HepG2 (cell line): ENCODE measurements around the gene UNC5A. TPM values are rescaled to one million over a fixed set of nuclear protein-coding genes. Genes with fewer than 3 reads are reported as not detected.

Experiments
- ATAC-seq: fragments of 200-7000 bp; cut with Tn5 transposase; 3 replicates; pipeline ENCODE4 v1.9.1; 2020; ENCODE audit warnings: mild to moderate bottlenecking, moderate library complexity
- BruUV-seq: library from RNA; stranded (reverse); fragments of 400-500 nt; replicated peaks from 2 replicates; lab custom pipeline; 2021; lab: Mats Ljungman, UMichigan
- CTCF ChIA-PET: fragments of 300-600 bp; formaldehyde crosslinking; extraction: SDS; loops from one replicate; lab custom pipeline; 2021; ENCODE audit warnings: low total read pairs, inconsistent platforms, low intra/inter-chr PET ratio; lab: Yijun Ruan, JAX
- POLR2A ChIA-PET: fragments of 350-600 bp; sonication (Branson Sonifier 250); formaldehyde crosslinking; loops from one replicate; lab custom pipeline; 2020; ENCODE audit warnings: antibody characterized with exemption, inconsistent platforms; lab: Yijun Ruan, JAX
- DNase-seq: peaks from one replicate; pipeline ENCODE4 v3.0.0-alpha.2; 2015; ENCODE audit warnings: low spot score
- FAIRE-seq: peaks from 3 replicates; lab custom pipeline; 2011; peaks lifted over from hg19 to GRCh38; lab: Jason Lieb, UNC
- H2AFZ ChIP-seq: one replicate; pipeline ENCODE4 v1.6.1; 2011; ENCODE audit warnings: low read length, inconsistent platforms
- H3K27ac ChIP-seq: fragments of 300-600 bp; 3 replicates; pipeline ENCODE4 v1.8.0; 2011; ENCODE audit warnings: mixed run types, mild to moderate bottlenecking, mixed read lengths, low read length, inconsistent platforms; ENCODE audit not compliant: insufficient read depth; ENCODE audit errors: extremely low read length
- H3K27me3 ChIP-seq, 2 experiments: fragments of 200-600 bp in 1 of 2; 2 replicates in 1 of 2; 3 replicates in 1 of 2; pipeline versions ENCODE4 v1.6.0 to v1.8.0; 2011; ENCODE audit warnings: low read length in 2 of 2, mild to moderate bottlenecking in 2 of 2, moderate library complexity in 2 of 2, inconsistent platforms in 1 of 2; ENCODE audit not compliant: insufficient read depth in 2 of 2, control insufficient read depth in 1 of 2
- H3K36me3 ChIP-seq, 2 experiments: fragments of 200-600 bp in 1 of 2; replicated peaks in 1 of 2; 2 replicates in 1 of 2; 3 replicates in 1 of 2; pipeline versions ENCODE4 v1.5.1 to v1.8.0; 2011; ENCODE audit warnings: low read length in 2 of 2, inconsistent platforms in 1 of 2; ENCODE audit not compliant: insufficient read depth in 2 of 2, control insufficient read depth in 1 of 2
- H3K4me1 ChIP-seq: 2 replicates; pipeline ENCODE4 v1.5.1; 2012; ENCODE audit warnings: low read length, inconsistent platforms; ENCODE audit not compliant: insufficient read depth
- H3K4me2 ChIP-seq: 2 replicates; pipeline ENCODE4 v1.6.0; 2011; ENCODE audit warnings: low read depth, low read length, inconsistent platforms
- H3K4me3 ChIP-seq, 3 experiments: fragments of 200-600 bp in 1 of 3; sonication (generic), shearing (Covaris generic) in 1 of 3; replicated peaks in 1 of 3; 2 replicates each; pipeline ENCODE4 v1.5.1; 2011 to 2016; ENCODE audit warnings: low read length in 3 of 3, inconsistent platforms in 2 of 3, low read depth in 2 of 3, mild to moderate bottlenecking in 2 of 3, control low read depth in 1 of 3, mixed read lengths in 1 of 3; ENCODE audit not compliant: insufficient read depth in 1 of 3
- H3K79me2 ChIP-seq: one replicate; pipeline ENCODE4 v1.6.1; 2011; ENCODE audit warnings: low read length, inconsistent platforms; ENCODE audit not compliant: insufficient read depth
- H3K9ac ChIP-seq: 2 replicates; pipeline ENCODE4 v1.6.0; 2011; ENCODE audit warnings: mild to moderate bottlenecking, low read depth, low read length, inconsistent platforms; ENCODE audit not compliant: insufficient read depth
- H3K9me3 ChIP-seq: 2 replicates; pipeline ENCODE4 v1.5.1; 2012; ENCODE audit warnings: mild to moderate bottlenecking, low read length
- H4K20me1 ChIP-seq: 2 replicates; pipeline ENCODE4 v1.6.0; 2011; ENCODE audit warnings: inconsistent platforms, mild to moderate bottlenecking, low read length, moderate library complexity; ENCODE audit not compliant: insufficient read depth
- ATF6 ChIP-seq: sonication (generic); formaldehyde crosslinking; conservative IDR thresholded peaks from 2 replicates; pipeline ENCODE4 v1.4.0; 2020; ENCODE audit warnings: missing genetic modification reagents
- FOXP4 ChIP-seq: sonication (generic); formaldehyde crosslinking; IDR thresholded peaks from 2 replicates; pipeline ENCODE4 v1.4.0; 2020; ENCODE audit warnings: missing genetic modification reagents
- SIN3A ChIP-seq: IDR thresholded peaks from 2 replicates; pipeline ENCODE4 v1.6.1; 2011; ENCODE audit warnings: low read depth, mild to moderate bottlenecking, control low read depth, low read length, borderline replicate concordance
- ZNF652 ChIP-seq: IDR thresholded peaks from 2 replicates; pipeline ENCODE4 v1.6.1; 2016; ENCODE audit warnings: low read depth, borderline replicate concordance
- ZNF790 ChIP-seq: sonication (generic); formaldehyde crosslinking; IDR thresholded peaks from 2 replicates; pipeline ENCODE4 v1.8.0; 2022; ENCODE audit warnings: missing genetic modification reagents, mild to moderate bottlenecking, borderline replicate concordance
- WGBS: methylation state at CpG from one replicate; pipeline ENCODE4 v1.1.6; 2017; ENCODE audit warnings: low lambda C conversion rate; 5-methylcytosine and 5-hydroxymethylcytosine counted together
- in situ Hi-C: cut with HindIII; loops from 2 replicates; pipeline ENCODE4 v1.10.0; 2017; ENCODE audit warnings: low pct_unique_long_range_greater_than_20kb; ENCODE audit not compliant: extremely low pct_ligation_motif_present
- intact Hi-C: fragments of 100-400 bp; cut with micrococcal nuclease; formaldehyde crosslinking; loops from one replicate; pipeline ENCODE4 v1.10.0; 2022; ENCODE audit not compliant: unreplicated experiment
- polyA plus RNA-seq, 8 experiments: library from polyadenylated mRNA; depleted of rRNA in 3 of 8; stranded (reverse) in 7 of 8; unstranded in 1 of 8; fragments of >200 nt; fragmentation: Illumina TruSeq in 4 of 8; extraction: Trizol in 4 of 8; gene quantifications; 2 replicates each; pipeline versions ENCODE4 v1.2.1 to v1.2.3, GENCODE V29; 2011 to 2016; ENCODE audit warnings: low read depth in 4 of 8, missing spikeins in 1 of 8, mixed read lengths in 1 of 8; ENCODE audit not compliant: insufficient read depth in 1 of 8
- total RNA-seq, 5 experiments: library from RNA; depleted of rRNA; stranded (reverse); fragments of >200 nt; fragmentation: Illumina TruSeq; extraction: Trizol; gene quantifications; 2 replicates each; pipeline ENCODE4 v1.2.3, GENCODE V29; 2016; ENCODE audit warnings: low read depth in 1 of 5

The UNC5A gene
- total and polyA plus RNA-seq, 2 of the 13 experiments (the other 11 are each of a cell fraction or from before 2014, with no cell fraction given), result not detected

- DNase-seq, result no peak
- Histone ChIP-seq H3K27me3 (peaks cover 1 to 9% of the 10 kb centered on the region in 2 experiments; a peak in 4 of 5 replicates), H4K20me1 (no peaks in the 10 kb centered on the region; the same call in 1 of the 2 replicates), H3K4me1 (peaks cover 9% of the 10 kb centered on the region; the same call in 1 of the 2 replicates), H3K4me3 (no peak overlapping the region), H3K9me3 (no peaks in the 10 kb centered on the region), H3K27ac (no peak overlapping the region), H3K9ac (no peak overlapping the region), H3K36me3 (no peaks in the 10 kb centered on the region), H3K4me2 (no peak overlapping the region), H3K79me2 (no peaks in the 10 kb centered on the region), H2AFZ (no peak overlapping the region)
- FAIRE-seq, result no peak
- ATAC-seq, result no peak
- ChIA-PET POLR2A (no interaction called here), CTCF (no interaction called here)
- in situ Hi-C loops, result no loop called here
- intact Hi-C loops, result no loop called here
- 49% methylated on average over 7 of the region's 8 CpGs for WGBS
- BruUV-seq, result no TSS peak
- TF ChIP-seq ATF6 (CRISPR knock-in tag), result no peak
- no peak for TF ChIP-seq FOXP4 (CRISPR knock-in tag)
- TF ChIP-seq ZNF652 (CRISPR knock-in tag), result no peak
- TF ChIP-seq ZNF790, result no peak
- no peak for TF ChIP-seq SIN3A
Measured at GRCh38 chr5:176831425-176831824, 21.1 kb downstream of the UNC5A start.
